GM12878 (cell line): ENCODE data around the gene NME8. TPM values are rescaled to one million over a fixed set of nuclear protein-coding genes. Genes with fewer than 3 reads are reported as not detected.

Source experiments
- ATAC-seq: fragments of 200-7000 bp; cut with Tn5 transposase; 3 replicates; pipeline ENCODE4 v1.9.1; 2020; ENCODE audit warnings: mild to moderate bottlenecking, moderate library complexity
- BruUV-seq: library from RNA; stranded (reverse); fragments of 400-500 nt; replicated peaks from 2 replicates; lab custom pipeline; 2021; lab: Mats Ljungman, UMichigan
- CTCF ChIA-PET: fragments of 300-600 bp; sonication (Branson Sonifier 250); formaldehyde crosslinking; extraction: SDS; loops from one replicate; lab custom pipeline; 2021; ENCODE audit warnings: inconsistent platforms; lab: Yijun Ruan, JAX
- POLR2A ChIA-PET: fragments of 350-600 bp; formaldehyde crosslinking; extraction: SDS; loops from one replicate; lab custom pipeline; 2021; ENCODE audit warnings: inconsistent platforms; lab: Charles Lee
- RAD21 ChIA-PET: fragments of 300-600 bp; sonication (Branson Sonifier 250); formaldehyde crosslinking; loops from one replicate; lab custom pipeline; 2023; ENCODE audit warnings: antibody characterized with exemption; ENCODE audit not compliant: unreplicated experiment; lab: Charles Lee
- SMC1A ChIA-PET: fragments of 300-600 bp; sonication (Branson Sonifier 250); formaldehyde crosslinking; loops from one replicate; lab custom pipeline; 2023; ENCODE audit not compliant: unreplicated experiment, uncharacterized antibody; lab: Charles Lee
- DNase-seq: peaks from one replicate; pipeline ENCODE4 v3.0.0-alpha.2; 2011; ENCODE audit warnings: low read depth, low spot score
- FAIRE-seq: peaks from 3 replicates; lab custom pipeline; 2011; peaks lifted over from hg19 to GRCh38; lab: Jason Lieb, UNC
- H2AFZ ChIP-seq: 2 replicates; pipeline ENCODE4 v1.6.0; 2011; ENCODE audit warnings: low read depth, low read length, control low read depth; ENCODE audit not compliant: control insufficient read depth
- H3K27ac ChIP-seq: 2 replicates; pipeline ENCODE4 v1.5.1; 2011; ENCODE audit warnings: control low read depth; ENCODE audit not compliant: control insufficient read depth, insufficient read depth
- H3K27me3 ChIP-seq, 2 experiments: replicated peaks in 1 of 2; 2 replicates each; pipeline versions ENCODE4 v1.6.0 to v1.6.1; 2011; ENCODE audit warnings: low read length in 1 of 2; ENCODE audit not compliant: control insufficient read depth in 2 of 2, insufficient read depth in 2 of 2
- H3K36me3 ChIP-seq, 2 experiments: 2 replicates each; pipeline ENCODE4 v1.5.1; 2011; ENCODE audit warnings: low read length in 1 of 2; ENCODE audit not compliant: control insufficient read depth in 2 of 2, insufficient read depth in 2 of 2
- H3K4me1 ChIP-seq: 2 replicates; pipeline ENCODE4 v1.6.1; 2011; ENCODE audit warnings: mild to moderate bottlenecking, low read length, moderate library complexity, mixed read lengths; ENCODE audit not compliant: control insufficient read depth, insufficient read depth
- H3K4me2 ChIP-seq: 2 replicates; pipeline ENCODE4 v1.6.0; 2011; ENCODE audit warnings: control low read depth; ENCODE audit not compliant: control insufficient read depth, insufficient read depth
- H3K4me3 ChIP-seq: fragments of 200-600 bp; sonication (generic); 2 replicates; pipeline ENCODE4 v1.5.1; 2016
- H3K79me2 ChIP-seq: 2 replicates; pipeline ENCODE4 v1.6.0; 2011; ENCODE audit warnings: low read length; ENCODE audit not compliant: control insufficient read depth, insufficient read depth
- H3K9ac ChIP-seq: 2 replicates; pipeline ENCODE4 v1.8.0; 2011; ENCODE audit warnings: low read length, control low read depth, mixed read lengths; ENCODE audit not compliant: control insufficient read depth, insufficient read depth
- H3K9me3 ChIP-seq: replicated peaks from 3 replicates; pipeline ENCODE4 v1.5.1; 2011; ENCODE audit warnings: mild to moderate bottlenecking, low read length; ENCODE audit not compliant: control insufficient read depth, insufficient read depth
- H4K20me1 ChIP-seq: 2 replicates; pipeline ENCODE4 v1.6.0; 2011; ENCODE audit not compliant: control insufficient read depth, insufficient read depth
- IKZF2 ChIP-seq, 2 experiments: fragments of 450-650 bp; IDR thresholded peaks; 2 replicates each; pipeline ENCODE4 v1.6.1; 2017; ENCODE audit warnings: mild to moderate bottlenecking in 2 of 2, moderate library complexity in 2 of 2
- TCF12 ChIP-seq: IDR thresholded peaks from 2 replicates; pipeline ENCODE4 v1.6.1; 2011; ENCODE audit warnings: low read depth, mild to moderate bottlenecking, low read length
- TCF3 ChIP-seq: IDR thresholded peaks from 2 replicates; pipeline ENCODE4 v1.6.1; 2012; ENCODE audit warnings: low read depth, mild to moderate bottlenecking, low read length, borderline replicate concordance; ENCODE audit not compliant: insufficient read depth
- TCF7 ChIP-seq: IDR thresholded peaks from 2 replicates; pipeline ENCODE4 v1.6.1; 2014; ENCODE audit warnings: antibody characterized with exemption, borderline replicate concordance
- WGBS: methylation state at CpG from one replicate; pipeline ENCODE4 v1.1.6; 2016; ENCODE audit warnings: low lambda C conversion rate; ENCODE audit not compliant: insufficient replicate concordance, insufficient coverage; ENCODE audit errors: missing lambda C conversion rate; 5-methylcytosine and 5-hydroxymethylcytosine counted together
- in situ Hi-C: fragments of 300-500 bp; cut with MboI; formaldehyde crosslinking; loops from 9 replicates; pipeline ENCODE4 v1.14.3; 2018; ENCODE audit warnings: mixed read lengths
- intact Hi-C: fragments of 100-400 bp; cut with micrococcal nuclease; formaldehyde crosslinking; loops from one replicate; pipeline ENCODE4 v1.14.2; 2022; ENCODE audit not compliant: unreplicated experiment
- polyA plus RNA-seq, 11 experiments: library from polyadenylated mRNA; depleted of rRNA in 4 of 11; unstranded in 6 of 11; stranded (reverse) in 5 of 11; fragments of >200 nt; fragmentation: Nextera tagmentation in 4 of 11; fragmentation: Illumina TruSeq in 1 of 11; extraction: Ambion mirVana in 4 of 11; extraction: Trizol in 1 of 11; gene quantifications; 1 replicate in 1 of 11; 2 replicates in 10 of 11; pipeline versions ENCODE4 v1.2.1 to v1.2.3, GENCODE V29; 2011 to 2016; ENCODE audit warnings: inconsistent platforms in 2 of 11, missing spikeins in 2 of 11, low read depth in 1 of 11
- total RNA-seq, 4 experiments: library from RNA; depleted of rRNA in 3 of 4; stranded (reverse); fragments of >200 nt in 3 of 4; fragmentation: Illumina TruSeq in 1 of 4; extraction: Trizol in 1 of 4; gene quantifications; 2 replicates each; pipeline versions ENCODE4 v1.2.1 to v1.2.3, GENCODE V29; 2013 to 2021

NME8 gene
- total and polyA plus RNA-seq, 10 of the 15 experiments (the other 5 are each of a cell fraction or from before 2014, with no cell fraction given) = 0.03 to 3.5 (median 0.52) TPM; not detected in 2

GRCh38 chr7:37820708-37821468 lies 27.5 kb upstream of the NME8 start:
- BruUV-seq = no TSS peak
- no peak overlapping the region; the same call in 1 of the 2 replicates for H2AFZ ChIP-seq
- H3K27me3 ChIP-seq = no peaks in the 10 kb centered on the region
- H3K27ac ChIP-seq = peak overlapping the region; percentile 80
- DNase-seq (no peak), FAIRE-seq (no peak), ATAC-seq (peak; percentile 59)
- no peaks in the 10 kb centered on the region for H4K20me1 ChIP-seq
- peaks cover 26% of the 10 kb centered on the region for H3K4me1 ChIP-seq
- peak overlapping the region; percentile 76 for H3K4me2 ChIP-seq
- in situ Hi-C loops = loop anchor here (5.0 kb wide), 1 partner anchor 479 kb away; no protein-coding TSS in a partner anchor
- ChIA-PET CTCF (interaction anchor here (0.7 to 3.0 kb wide), 7 partner anchors 9 to 189 kb away, joined by 3 to 13 read pairs (median 3); no protein-coding TSS in a partner anchor), RAD21 (interaction anchor here (1.1 to 3.8 kb wide), 8 partner anchors 9 to 137 kb away, joined by 3 to 30 read pairs (median 5); partner anchors contain the start of gene GPR141), POLR2A (interaction anchor here (1.3 to 2.3 kb wide), 2 partner anchors 35 to 357 kb away, joined by 4 to 5 read pairs; partner anchors contain the start of gene STARD3NL), SMC1A (interaction anchor here (0.9 to 12.7 kb wide), 10 partner anchors 8 to 126 kb away, joined by 3 to 193 read pairs (median 10); no protein-coding TSS in a partner anchor)
- intact Hi-C loops = loop anchor here (5.0 kb wide), 1 partner anchor 54 kb away; no protein-coding TSS in a partner anchor
- 0 out of 2 replicates have a peak overlapping the region, but pooled peaks have one; percentile 45 for H3K4me3 ChIP-seq
- no peaks in the 10 kb centered on the region for H3K9me3 ChIP-seq
- H3K36me3 ChIP-seq = no peaks in the 10 kb centered on the region
- 62% methylated on average over 3 of the region's 3 CpGs for WGBS
- peak; percentile 67 for TF ChIP-seq TCF3
- peak; percentile 68; the same call in 1 of the 2 replicates for TF ChIP-seq TCF12
- TF ChIP-seq IKZF2 (IDR thresholded peaks at IDR 0.05) = peak in 1 of 2 experiments; percentile 45; a peak in 1 of 4 replicates
- TF ChIP-seq TCF7 = no peak
- peaks cover 21% of the 10 kb centered on the region for H3K79me2 ChIP-seq
- peak overlapping the region; percentile 47; the same call in 1 of the 2 replicates for H3K9ac ChIP-seq
